ENCODE results near the gene FAM50B.

FAM50B gene

DNA sequence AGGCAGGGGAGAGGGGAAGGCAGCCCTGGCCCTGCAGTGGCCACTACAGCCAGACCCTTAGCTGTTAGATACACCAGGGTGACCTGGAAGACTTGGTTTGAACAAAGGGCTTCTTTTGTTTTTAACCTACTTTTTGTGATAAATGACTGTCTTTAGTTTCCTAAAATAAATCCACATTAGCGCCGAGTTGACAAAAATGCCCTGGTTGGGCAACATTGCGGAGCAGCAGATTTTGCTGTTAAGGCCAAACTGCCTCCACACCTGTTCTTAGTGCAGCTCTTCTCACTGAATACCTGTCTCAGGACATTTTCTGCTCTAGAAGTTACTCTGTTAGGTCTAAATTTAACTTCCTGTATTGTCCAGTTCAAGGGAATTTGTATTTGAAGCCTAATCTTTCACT is 42.7 kb downstream of the FAM50B start:
- DNase-seq (ENCODE audit: insufficient read length, low spot score) (no peak), FAIRE-seq (no peak)

DNA sequence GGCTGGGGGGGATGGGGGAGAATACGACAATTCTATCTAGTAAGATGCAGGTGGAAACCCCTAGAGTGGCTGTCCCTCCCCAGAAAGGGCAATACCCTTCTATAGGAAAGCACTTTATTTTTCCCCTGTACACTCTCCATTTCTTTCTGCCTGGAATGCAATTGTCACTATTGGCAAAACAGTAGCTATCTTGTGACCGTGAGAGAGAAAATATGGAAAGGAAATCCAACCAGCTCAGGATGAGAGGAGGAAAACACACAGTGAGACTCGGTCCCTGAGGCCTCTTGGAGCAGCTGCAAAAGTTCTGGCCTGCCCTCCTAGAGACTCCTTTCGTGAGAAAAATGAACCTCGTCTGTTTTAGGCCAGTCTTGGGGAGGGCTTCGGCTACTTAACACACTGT is 43.4 kb downstream of the FAM50B start:
- no peak for FAIRE-seq
- DNase-seq (ENCODE audit: insufficient read length, low spot score): no peak

DNA sequence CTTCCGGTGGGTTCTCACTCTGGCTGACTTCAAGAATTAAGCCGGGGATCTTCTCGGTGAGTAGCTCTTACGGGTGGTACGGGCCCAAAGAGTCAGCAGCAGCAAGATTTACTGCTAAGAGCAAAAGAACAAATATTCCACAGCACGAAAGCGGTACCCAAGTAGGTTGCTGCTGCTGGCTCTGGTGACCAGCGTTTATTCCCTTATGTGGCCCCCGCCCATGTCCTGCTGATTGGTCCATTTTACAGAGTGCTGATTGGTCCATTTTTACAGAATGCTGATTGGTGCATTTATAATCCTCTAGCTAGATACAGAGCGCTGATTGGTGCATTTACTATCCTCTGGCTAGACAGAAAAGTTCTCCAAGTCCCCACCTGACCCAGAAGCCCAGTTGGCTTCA is 44.3 kb downstream of the FAM50B start:
- DNase-seq (ENCODE audit: insufficient read length, low spot score): no peak
- FAIRE-seq: no peak

DNA sequence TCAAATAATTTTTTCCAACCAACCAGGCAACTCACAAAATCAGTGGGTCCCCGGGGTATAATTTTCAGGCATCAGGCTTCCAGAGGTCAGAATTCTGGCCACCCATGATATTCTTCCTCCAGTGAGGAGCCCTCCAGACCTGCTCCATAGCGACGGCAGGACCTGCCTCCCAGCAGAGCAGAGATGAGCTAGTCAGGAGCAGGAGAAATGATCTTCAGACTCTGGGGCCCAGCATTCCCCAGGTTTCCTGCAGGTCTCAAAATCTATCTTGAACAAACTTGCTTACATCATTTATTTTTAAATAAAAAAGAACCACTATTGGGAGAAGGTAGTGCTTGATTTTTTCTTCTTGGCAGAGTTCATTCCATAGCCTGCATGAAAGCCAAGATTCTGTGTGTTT is 44.7 kb downstream of the FAM50B start:
- DNase-seq (ENCODE audit: insufficient read length, low spot score) (no peak), FAIRE-seq (no peak)

DNA sequence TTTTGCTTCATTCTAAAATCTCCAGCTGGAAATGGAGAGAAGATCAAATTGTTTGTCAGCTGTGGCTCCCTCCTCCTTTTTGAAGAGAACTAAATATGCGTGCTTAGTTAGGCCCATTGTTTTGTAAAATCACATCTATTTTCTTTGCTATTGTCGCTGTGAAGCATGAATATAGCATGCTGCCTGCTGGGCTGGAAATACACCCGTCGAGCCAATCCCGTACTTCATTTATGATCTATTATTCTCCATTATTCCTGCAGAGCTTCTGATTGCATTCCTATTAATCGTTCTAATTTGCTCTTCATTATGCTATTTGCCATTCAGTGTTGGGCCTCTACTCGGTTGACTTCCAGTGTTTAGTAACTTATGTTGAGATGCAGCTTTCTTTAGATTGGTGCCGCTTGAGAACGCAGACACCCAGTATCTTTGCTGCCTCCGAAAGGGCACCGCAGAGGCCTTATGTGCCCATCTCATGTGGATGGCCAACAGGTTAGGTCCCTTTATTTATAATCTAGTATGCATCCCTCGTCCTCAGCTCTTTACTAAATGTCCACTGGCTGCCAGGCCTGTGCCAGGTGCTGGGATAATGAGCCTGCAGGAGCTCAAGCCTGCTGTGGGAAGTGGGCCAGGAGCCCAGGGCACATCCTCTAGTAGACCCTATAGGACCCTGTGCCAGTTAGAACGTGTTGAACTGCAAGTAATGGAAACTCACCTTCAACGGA is 45.6 kb downstream of the FAM50B start:
- no peak for DNase-seq (ENCODE audit: insufficient read length, low spot score)
- no peak for FAIRE-seq

DNA sequence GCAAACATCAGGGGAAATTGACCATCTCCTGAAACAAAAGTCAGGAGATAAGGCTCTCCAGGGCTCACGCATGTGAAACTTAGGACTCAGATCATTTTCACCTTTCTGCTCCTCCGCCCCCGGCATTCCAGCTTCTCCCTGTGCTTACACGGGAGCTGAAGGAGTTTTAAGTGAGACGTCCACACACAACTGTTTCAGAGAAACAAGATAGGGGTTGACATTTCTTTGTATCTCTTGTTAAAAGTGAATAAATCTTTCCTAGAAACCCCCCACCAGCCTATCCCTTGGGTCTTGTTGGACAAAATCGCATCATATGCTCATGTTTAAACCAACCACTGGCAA is 46.1 kb downstream of the FAM50B start:
- DNase-seq (ENCODE audit: insufficient read length, low spot score) (no peak), FAIRE-seq (no peak)

DNA sequence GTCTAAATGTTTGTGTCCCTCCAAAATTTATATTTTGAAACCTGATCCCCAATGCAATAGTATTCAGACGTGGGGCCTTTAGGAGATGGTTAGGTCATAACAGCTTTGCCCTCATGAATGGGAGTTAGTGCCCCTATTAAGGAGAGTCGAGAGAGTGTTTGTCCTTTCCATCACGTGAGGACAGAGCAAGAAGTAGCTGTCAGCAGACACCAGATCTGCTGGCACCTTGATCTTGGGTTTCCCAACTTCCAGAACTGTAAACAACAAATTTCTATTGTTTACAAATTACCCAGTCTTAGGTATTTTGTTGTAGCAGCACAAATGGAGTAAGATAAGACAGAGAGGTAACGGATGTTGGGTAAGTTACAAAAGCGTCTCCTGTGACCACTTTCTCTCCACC is 46.6 kb downstream of the FAM50B start:
- no peak for DNase-seq (ENCODE audit: insufficient read length, low spot score)
- no peak for FAIRE-seq

DNA sequence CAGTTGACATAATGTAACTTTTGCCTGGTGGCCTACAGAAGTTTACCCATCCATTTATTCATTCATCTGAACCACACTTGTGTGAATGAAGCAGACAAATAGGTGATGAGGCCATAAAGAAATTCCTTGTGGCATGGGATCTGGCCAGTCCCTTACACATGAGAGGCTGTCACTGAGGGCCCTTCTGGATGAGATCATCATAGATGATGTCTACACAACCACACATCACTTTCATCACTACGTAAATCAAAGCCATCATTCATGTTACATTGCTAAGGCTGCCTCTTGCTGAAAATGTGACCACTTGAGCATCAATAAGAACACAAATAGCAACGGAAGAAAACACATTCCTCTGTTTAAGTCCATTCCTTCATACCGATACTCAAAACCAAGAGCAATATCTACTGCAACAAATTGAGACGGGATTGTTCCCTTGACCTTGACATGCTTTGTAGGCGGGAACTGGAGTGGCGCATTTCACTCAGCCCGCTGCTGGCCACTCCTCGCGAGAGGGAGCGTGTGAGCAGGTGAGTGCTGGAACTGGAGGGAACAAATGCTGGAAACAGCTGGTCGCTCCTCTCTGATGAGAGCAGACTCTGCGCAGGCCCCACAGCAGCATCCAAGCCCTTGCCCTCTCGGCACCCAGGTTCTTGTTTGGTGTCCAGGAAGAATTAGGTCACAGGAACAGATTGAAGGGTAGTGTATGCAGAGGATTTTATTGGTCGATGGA is 49.3 kb downstream of the FAM50B start:
- FAIRE-seq: no peak

DNA sequence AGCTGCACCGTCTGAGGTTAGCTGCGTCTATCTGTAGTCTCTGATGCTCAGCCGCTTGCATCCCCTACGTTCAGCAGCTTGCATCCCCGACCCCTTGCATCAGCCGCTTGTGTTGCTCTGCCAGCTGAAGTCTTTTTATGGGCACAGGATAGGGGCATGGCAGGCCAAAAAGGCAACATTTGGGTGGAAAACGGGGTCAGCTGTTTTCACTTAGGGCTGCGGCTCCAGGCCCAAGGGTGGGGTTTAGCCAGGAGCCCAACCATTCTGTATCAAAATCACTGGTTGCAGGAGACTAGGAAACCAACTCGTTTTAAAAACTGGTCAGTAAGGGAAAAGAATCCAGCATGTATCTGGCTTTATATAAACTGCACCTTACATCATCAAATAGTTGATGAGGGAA is 49.9 kb downstream of the FAM50B start:
- DNase-seq (ENCODE audit: insufficient read length, low spot score) (no peak), FAIRE-seq (no peak)

More for the DNA sequence above, 49.3 kb downstream of the FAM50B start:
- no peak for DNase-seq (ENCODE audit: insufficient read length, low spot score)

DNA sequence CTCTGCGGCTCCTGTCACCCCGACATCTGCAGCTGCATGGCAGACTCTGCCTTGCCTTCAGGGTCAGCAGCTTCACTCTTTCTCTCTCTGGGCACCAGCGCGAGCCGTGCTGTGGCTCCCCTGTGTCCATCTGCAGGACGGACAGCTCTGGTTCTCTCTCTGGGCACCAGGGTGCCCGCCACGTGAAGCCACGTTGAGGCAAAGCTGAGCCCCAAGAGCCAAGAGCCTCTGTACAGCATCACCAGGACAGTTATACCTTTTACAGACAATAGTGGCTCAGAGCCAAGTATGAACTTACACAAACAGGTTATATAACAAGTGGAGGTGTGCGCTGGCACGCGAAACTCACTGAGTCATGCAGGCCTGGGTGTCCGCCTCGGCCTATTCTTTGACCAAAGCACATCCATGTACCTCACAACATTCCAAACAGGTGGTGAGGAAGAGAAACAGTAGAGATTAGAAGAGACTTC is 50.8 kb downstream of the FAM50B start:
- DNase-seq (ENCODE audit: insufficient read length, low spot score) (no peak), FAIRE-seq (no peak)

Measured in HTR-8/SVneo (cell line).